ENCODE results near the gene PCARE.

The PCARE gene

DNA sequence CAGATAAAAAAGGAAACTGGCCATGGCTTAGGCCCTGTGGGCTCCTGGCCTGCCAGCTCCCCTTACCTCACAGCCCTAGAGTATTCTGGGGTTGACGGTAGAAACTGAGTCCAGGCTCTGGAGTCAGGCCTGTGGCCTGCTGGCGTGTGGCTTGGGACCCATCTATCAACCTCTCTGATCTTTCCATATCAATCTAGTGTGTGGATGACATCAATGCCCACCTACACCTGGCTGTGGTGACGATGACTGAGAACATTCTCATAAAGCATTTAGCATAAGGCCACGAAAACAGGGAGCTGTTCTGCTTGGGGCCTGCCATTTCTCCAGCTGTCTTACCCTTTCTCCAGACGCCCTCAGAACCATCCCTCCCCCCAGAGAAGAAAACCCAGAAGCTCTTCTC is 17.9 kb downstream of the PCARE start:
- Histone ChIP-seq H3K27ac (ENCODE audit: low read depth, low read length) (no peak overlapping the region), H3K9me3 (ENCODE audit: control insufficient read depth in 5 of 5, low read length in 5 of 5) (no peaks in the 10 kb centered on the region), H3K27me3 (ENCODE audit: control insufficient read depth in 5 of 5, insufficient read depth in 4 of 5, low read length in 5 of 5) (no peaks in the 10 kb centered on the region), H3K4me1 (ENCODE audit: control insufficient read depth in 5 of 5, insufficient read depth in 5 of 5, low read length in 5 of 5) (peaks cover 0 to 4% (median 0%) of the 10 kb centered on the region in 5 donors), H3K36me3 (ENCODE audit: control insufficient read depth in 5 of 5, insufficient read depth in 5 of 5, low read length in 5 of 5) (no peaks in the 10 kb centered on the region), H3K4me3 (ENCODE audit: low read depth in 1 of 5, low read length in 5 of 5) (no peak overlapping the region), H3K9ac (ENCODE audit: low read length in 5 of 5) (no peak overlapping the region)

- Histone ChIP-seq H3K27me3 (ENCODE audit: control insufficient read depth in 5 of 5, insufficient read depth in 4 of 5, low read length in 5 of 5) (peaks cover 0 to 3% (median 0%) of the 10 kb centered on the region in 5 donors), H3K9me3 (ENCODE audit: control insufficient read depth in 5 of 5, low read length in 5 of 5) (no peaks in the 10 kb centered on the region), H3K4me3 (ENCODE audit: low read depth in 1 of 5, low read length in 5 of 5) (no peak overlapping the region), H3K36me3 (ENCODE audit: control insufficient read depth in 5 of 5, insufficient read depth in 5 of 5, low read length in 5 of 5) (no peaks in the 10 kb centered on the region), H3K4me1 (ENCODE audit: control insufficient read depth in 5 of 5, insufficient read depth in 5 of 5, low read length in 5 of 5) (peaks cover 0 to 4% (median 0%) of the 10 kb centered on the region in 5 donors), H3K27ac (ENCODE audit: low read depth, low read length) (no peak overlapping the region), H3K9ac (ENCODE audit: low read length in 5 of 5) (no peak overlapping the region)
Observed at GRCh38 chr2:29055601-29056000, 18.7 kb downstream of the PCARE start.

DNA sequence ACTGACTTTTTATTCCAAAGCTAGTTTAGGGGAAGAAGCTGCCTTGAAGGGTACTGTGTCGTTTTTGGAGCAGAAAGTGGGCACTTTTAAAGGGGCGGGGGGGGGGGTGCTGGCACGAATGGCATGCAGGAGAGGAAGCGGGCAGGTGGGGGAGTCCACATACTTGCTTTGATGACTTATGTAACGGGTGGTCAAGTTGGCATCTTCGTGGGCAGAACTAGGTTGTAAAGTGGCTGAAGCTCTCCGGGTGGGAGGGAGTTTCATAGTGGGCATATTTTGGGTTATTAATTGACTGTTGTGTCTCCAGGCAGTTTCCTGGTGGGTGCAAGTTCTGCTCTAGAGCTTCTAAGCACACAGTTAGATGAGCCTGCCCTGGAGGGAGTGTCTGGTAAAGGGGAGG is 19.9 kb downstream of the PCARE start:
- no peaks in the 10 kb centered on the region for H3K9me3 ChIP-seq (ENCODE audit: control insufficient read depth in 5 of 5, low read length in 5 of 5)
- H3K4me1 ChIP-seq (ENCODE audit: control insufficient read depth in 5 of 5, insufficient read depth in 5 of 5, low read length in 5 of 5): peaks cover 0 to 4% (median 0%) of the 10 kb centered on the region in 5 donors
- H3K9ac ChIP-seq (ENCODE audit: low read length in 5 of 5): no peak overlapping the region
- no peak overlapping the region for H3K27ac ChIP-seq (ENCODE audit: low read depth, low read length)
- H3K27me3 ChIP-seq (ENCODE audit: control insufficient read depth in 5 of 5, insufficient read depth in 4 of 5, low read length in 5 of 5): peaks cover 0 to 3% (median 0%) of the 10 kb centered on the region in 5 donors
- no peaks in the 10 kb centered on the region for H3K36me3 ChIP-seq (ENCODE audit: control insufficient read depth in 5 of 5, insufficient read depth in 5 of 5, low read length in 5 of 5)
- H3K4me3 ChIP-seq (ENCODE audit: low read depth in 1 of 5, low read length in 5 of 5): no peak overlapping the region

DNA sequence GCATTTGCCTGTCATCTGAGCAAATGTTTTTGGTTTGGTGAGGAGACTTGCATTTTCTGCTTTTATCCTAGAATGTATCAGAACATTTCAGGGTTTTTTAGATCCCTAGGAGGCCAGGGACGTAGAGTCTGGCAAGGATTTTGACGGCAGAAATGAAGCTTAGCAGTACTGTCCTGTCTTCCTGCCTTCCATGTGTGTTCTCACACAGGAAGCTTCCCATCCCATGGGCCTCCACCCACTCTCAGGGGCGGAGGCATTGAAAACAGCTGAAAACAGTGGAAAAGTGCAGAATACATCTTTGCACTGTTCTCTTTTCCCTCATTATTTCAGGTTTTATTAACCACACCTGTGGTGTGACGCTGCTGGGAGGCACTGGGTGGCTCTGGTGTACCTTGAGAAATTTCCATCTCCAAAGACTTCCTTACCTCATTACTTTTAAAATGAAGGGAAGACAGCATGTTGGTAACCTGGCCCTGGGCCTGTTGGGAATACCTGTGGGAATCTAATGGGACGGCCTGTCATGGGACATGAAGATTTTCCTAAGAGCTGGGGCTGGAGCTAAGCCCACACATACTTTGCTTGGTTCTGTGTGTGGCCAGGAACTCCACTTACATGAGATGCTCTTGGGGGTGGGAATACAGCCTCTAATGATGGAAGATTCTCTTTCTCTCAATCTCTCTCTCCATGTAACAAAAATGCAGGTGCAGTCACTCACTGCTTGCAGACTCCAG is 20.5 kb downstream of the PCARE start:
- no peaks in the 10 kb centered on the region for H3K36me3 ChIP-seq (ENCODE audit: control insufficient read depth in 5 of 5, insufficient read depth in 5 of 5, low read length in 5 of 5)
- H3K4me3 ChIP-seq (ENCODE audit: low read depth in 1 of 5, low read length in 5 of 5): no peak overlapping the region
- no peak overlapping the region for H3K9ac ChIP-seq (ENCODE audit: low read length in 5 of 5)
- H3K9me3 ChIP-seq (ENCODE audit: control insufficient read depth in 5 of 5, low read length in 5 of 5): no peaks in the 10 kb centered on the region
- peaks cover 0 to 3% (median 0%) of the 10 kb centered on the region in 5 donors for H3K27me3 ChIP-seq (ENCODE audit: control insufficient read depth in 5 of 5, insufficient read depth in 4 of 5, low read length in 5 of 5)
- no peak overlapping the region for H3K27ac ChIP-seq (ENCODE audit: low read depth, low read length)
- H3K4me1 ChIP-seq (ENCODE audit: control insufficient read depth in 5 of 5, insufficient read depth in 5 of 5, low read length in 5 of 5): peaks cover 0 to 4% (median 0%) of the 10 kb centered on the region in 5 donors

DNA sequence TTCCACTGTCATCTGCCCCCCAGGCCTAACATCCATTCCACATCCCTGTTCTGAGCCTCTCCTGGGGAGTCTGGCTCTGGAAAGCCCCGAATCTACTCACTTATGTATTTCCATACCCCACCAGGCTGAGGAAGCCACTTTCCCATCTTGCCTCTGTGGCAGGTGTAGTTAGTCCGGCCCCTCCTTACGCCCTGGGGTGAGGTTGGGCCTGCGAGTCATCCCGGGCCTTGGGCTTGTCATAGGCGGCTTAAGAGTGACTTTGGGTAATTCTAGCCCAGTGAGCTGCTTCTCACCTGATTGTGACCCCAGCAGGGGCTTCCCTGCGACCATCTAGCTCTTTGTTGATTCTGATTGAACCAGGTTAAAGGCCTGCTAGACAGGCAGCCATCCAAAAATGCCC is 21.1 kb downstream of the PCARE start:
- Histone ChIP-seq H3K9ac (ENCODE audit: low read length in 5 of 5) (no peak overlapping the region), H3K36me3 (ENCODE audit: control insufficient read depth in 5 of 5, insufficient read depth in 5 of 5, low read length in 5 of 5) (no peaks in the 10 kb centered on the region), H3K27ac (ENCODE audit: low read depth, low read length) (no peak overlapping the region), H3K27me3 (ENCODE audit: control insufficient read depth in 5 of 5, insufficient read depth in 4 of 5, low read length in 5 of 5) (peaks cover 0 to 3% (median 0%) of the 10 kb centered on the region in 5 donors), H3K4me3 (ENCODE audit: low read depth in 1 of 5, low read length in 5 of 5) (no peak overlapping the region), H3K9me3 (ENCODE audit: control insufficient read depth in 5 of 5, low read length in 5 of 5) (no peaks in the 10 kb centered on the region), H3K4me1 (ENCODE audit: control insufficient read depth in 5 of 5, insufficient read depth in 5 of 5, low read length in 5 of 5) (peaks cover 0 to 4% (median 0%) of the 10 kb centered on the region in 5 donors)

DNA sequence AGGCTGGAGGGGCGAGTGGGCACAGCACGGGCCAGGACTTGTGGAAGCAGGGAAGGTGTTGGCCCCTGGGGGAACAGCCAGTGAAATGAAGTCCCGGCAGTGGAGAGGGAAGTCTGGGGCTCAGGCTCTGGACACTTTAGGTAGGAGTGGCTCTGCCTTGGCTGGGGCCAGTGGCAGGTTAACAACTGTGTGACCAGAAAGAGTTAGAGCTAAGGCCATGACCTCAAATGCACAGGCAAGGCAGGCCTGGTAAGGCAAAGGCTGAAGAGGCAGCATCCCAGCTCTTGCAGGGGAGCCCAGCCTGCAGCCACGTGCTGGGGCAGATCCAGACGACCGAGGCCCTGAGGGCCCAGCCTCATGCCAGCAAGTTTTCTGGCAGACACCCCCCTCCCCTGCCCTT is 21.5 kb downstream of the PCARE start:
- H3K9me3 ChIP-seq (ENCODE audit: control insufficient read depth in 5 of 5, low read length in 5 of 5): no peaks in the 10 kb centered on the region
- H3K4me1 ChIP-seq (ENCODE audit: control insufficient read depth in 5 of 5, insufficient read depth in 5 of 5, low read length in 5 of 5): peaks cover 0 to 4% (median 0%) of the 10 kb centered on the region in 5 donors
- H3K4me3 ChIP-seq (ENCODE audit: low read depth in 1 of 5, low read length in 5 of 5): no peak overlapping the region
- peaks cover 0 to 3% (median 0%) of the 10 kb centered on the region in 5 donors for H3K27me3 ChIP-seq (ENCODE audit: control insufficient read depth in 5 of 5, insufficient read depth in 4 of 5, low read length in 5 of 5)
- no peak overlapping the region for H3K27ac ChIP-seq (ENCODE audit: low read depth, low read length)
- H3K9ac ChIP-seq (ENCODE audit: low read length in 5 of 5): no peak overlapping the region
- no peaks in the 10 kb centered on the region for H3K36me3 ChIP-seq (ENCODE audit: control insufficient read depth in 5 of 5, insufficient read depth in 5 of 5, low read length in 5 of 5)

GRCh38 chr2:29051730-29052129 is 22.6 kb downstream of the PCARE start:
- H3K36me3 ChIP-seq (ENCODE audit: control insufficient read depth in 5 of 5, insufficient read depth in 5 of 5, low read length in 5 of 5): no peaks in the 10 kb centered on the region
- peaks cover 0 to 4% (median 0%) of the 10 kb centered on the region in 5 donors for H3K4me1 ChIP-seq (ENCODE audit: control insufficient read depth in 5 of 5, insufficient read depth in 5 of 5, low read length in 5 of 5)
- H3K9me3 ChIP-seq (ENCODE audit: control insufficient read depth in 5 of 5, low read length in 5 of 5): no peaks in the 10 kb centered on the region
- peaks cover 0 to 3% (median 0%) of the 10 kb centered on the region in 5 donors for H3K27me3 ChIP-seq (ENCODE audit: control insufficient read depth in 5 of 5, insufficient read depth in 4 of 5, low read length in 5 of 5)
- H3K9ac ChIP-seq (ENCODE audit: low read length in 5 of 5): no peak overlapping the region
- no peak overlapping the region for H3K4me3 ChIP-seq (ENCODE audit: low read depth in 1 of 5, low read length in 5 of 5)
- H3K27ac ChIP-seq (ENCODE audit: low read depth, low read length): no peak overlapping the region

DNA sequence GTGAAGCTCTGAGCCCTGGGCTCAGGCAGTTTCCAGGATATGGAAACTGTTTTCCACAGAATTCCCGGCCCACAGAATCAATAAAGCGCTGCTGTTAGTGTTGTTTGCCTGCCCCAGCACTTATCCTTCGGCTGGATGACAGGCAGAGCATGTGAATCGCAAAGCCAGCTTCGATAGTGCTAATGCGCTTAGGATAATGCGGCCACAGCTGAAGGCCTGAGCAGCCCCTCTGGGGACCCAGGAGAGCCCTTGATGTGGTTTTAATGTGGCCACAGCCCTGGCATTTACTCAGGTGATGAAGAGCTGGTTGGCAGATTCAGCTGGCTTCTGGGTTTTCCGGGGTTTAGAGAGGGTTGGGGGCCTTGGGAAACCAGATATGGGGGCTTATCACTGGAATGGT is 23.7 kb downstream of the PCARE start:
- no peaks in the 10 kb centered on the region for H3K9me3 ChIP-seq (ENCODE audit: control insufficient read depth in 5 of 5, low read length in 5 of 5)
- no peaks in the 10 kb centered on the region for H3K36me3 ChIP-seq (ENCODE audit: control insufficient read depth in 5 of 5, insufficient read depth in 5 of 5, low read length in 5 of 5)
- H3K9ac ChIP-seq (ENCODE audit: low read length in 5 of 5): no peak overlapping the region
- H3K4me1 ChIP-seq (ENCODE audit: control insufficient read depth in 5 of 5, insufficient read depth in 5 of 5, low read length in 5 of 5): peaks cover 0 to 4% (median 0%) of the 10 kb centered on the region in 5 donors
- peaks cover 0 to 5% (median 0%) of the 10 kb centered on the region in 5 donors for H3K27me3 ChIP-seq (ENCODE audit: control insufficient read depth in 5 of 5, insufficient read depth in 4 of 5, low read length in 5 of 5)
- no peak overlapping the region for H3K27ac ChIP-seq (ENCODE audit: low read depth, low read length)
- no peak overlapping the region for H3K4me3 ChIP-seq (ENCODE audit: low read depth in 1 of 5, low read length in 5 of 5)

DNA sequence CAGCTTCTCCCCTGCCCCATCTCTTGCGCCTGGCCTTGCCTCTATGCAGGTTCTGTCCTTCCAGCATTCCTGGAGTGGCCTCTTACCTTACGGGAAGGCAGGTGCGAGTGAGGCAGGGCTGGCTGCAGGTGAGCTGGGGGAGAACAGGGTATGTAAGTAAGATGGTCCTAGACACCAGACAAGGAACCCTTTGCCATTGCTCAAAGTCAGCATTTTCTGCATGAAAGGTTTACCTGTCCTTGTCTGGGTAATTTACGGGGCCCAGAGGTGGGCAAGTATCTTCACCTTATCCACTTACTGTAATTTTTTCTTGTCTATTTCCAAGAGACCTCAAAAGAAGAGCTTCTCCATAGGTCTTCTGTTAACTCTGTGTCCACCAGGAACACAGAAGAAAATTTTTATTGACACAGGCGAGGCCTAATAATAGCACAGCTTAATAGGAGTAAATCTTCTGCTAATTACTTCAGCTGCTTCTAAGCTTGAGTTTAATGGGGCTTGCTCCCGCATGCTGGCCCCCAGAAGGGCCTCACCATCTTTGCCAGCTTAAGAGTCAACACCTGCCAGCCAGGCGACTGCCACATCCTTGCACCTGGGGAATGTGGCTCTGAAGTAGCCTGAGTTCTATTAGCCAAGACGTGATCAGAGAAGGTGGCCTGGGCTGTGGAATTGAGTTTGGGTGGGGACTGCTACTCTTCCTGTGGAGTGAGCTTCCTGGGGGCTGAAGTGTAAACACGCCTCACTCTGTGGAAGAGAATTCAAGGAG is 27.1 kb downstream of the PCARE start:
- no peak overlapping the region for H3K4me3 ChIP-seq (ENCODE audit: low read depth in 1 of 5, low read length in 5 of 5)
- no peaks in the 10 kb centered on the region for H3K4me1 ChIP-seq (ENCODE audit: control insufficient read depth in 5 of 5, insufficient read depth in 5 of 5, low read length in 5 of 5)
- peaks cover 0 to 5% (median 0%) of the 10 kb centered on the region in 5 donors for H3K27me3 ChIP-seq (ENCODE audit: control insufficient read depth in 5 of 5, insufficient read depth in 4 of 5, low read length in 5 of 5)

DNA sequence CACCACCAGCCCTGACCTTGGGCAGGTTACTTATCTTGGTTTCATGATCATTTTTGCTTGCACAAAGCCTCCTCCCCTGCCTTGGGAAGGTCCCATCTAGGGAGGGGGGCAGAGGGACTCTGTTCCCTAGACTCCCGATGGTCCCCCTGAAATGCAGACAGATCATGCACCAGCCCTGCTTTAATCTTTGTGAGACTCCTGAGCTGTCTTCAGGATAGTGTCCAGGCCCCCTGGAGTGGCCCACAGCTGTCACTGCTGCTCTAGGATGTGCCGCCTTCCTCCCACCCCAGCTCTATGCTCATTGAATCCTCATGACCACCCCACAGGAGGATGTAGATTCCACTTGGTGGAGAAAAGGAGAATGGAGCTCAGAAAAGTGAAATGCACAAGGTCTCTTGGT is 28.0 kb downstream of the PCARE start:
- Histone ChIP-seq H3K36me3 (ENCODE audit: control insufficient read depth in 5 of 5, insufficient read depth in 5 of 5, low read length in 5 of 5) (no peaks in the 10 kb centered on the region), H3K9me3 (ENCODE audit: control insufficient read depth in 5 of 5, low read length in 5 of 5) (no peaks in the 10 kb centered on the region), H3K9ac (ENCODE audit: low read length in 5 of 5) (no peak overlapping the region), H3K4me3 (ENCODE audit: low read depth in 1 of 5, low read length in 5 of 5) (no peak overlapping the region), H3K27ac (ENCODE audit: low read depth, low read length) (no peak overlapping the region), H3K4me1 (ENCODE audit: control insufficient read depth in 5 of 5, insufficient read depth in 5 of 5, low read length in 5 of 5) (no peaks in the 10 kb centered on the region), H3K27me3 (ENCODE audit: control insufficient read depth in 5 of 5, insufficient read depth in 4 of 5, low read length in 5 of 5) (peaks cover 0 to 5% (median 0%) of the 10 kb centered on the region in 5 donors)

More for the DNA sequence above, 27.1 kb downstream of the PCARE start:
- no peak overlapping the region for H3K9ac ChIP-seq (ENCODE audit: low read length in 5 of 5)
- no peak overlapping the region for H3K27ac ChIP-seq (ENCODE audit: low read depth, low read length)
- H3K9me3 ChIP-seq (ENCODE audit: control insufficient read depth in 5 of 5, low read length in 5 of 5): no peaks in the 10 kb centered on the region
- H3K36me3 ChIP-seq (ENCODE audit: control insufficient read depth in 5 of 5, insufficient read depth in 5 of 5, low read length in 5 of 5): no peaks in the 10 kb centered on the region

All from subcutaneous abdominal adipose tissue (tissue), 5 donors.